CD4-positive, alpha-beta T cell (primary cell): Measurements from ENCODE around the gene MIS18A. TPM values are rescaled to one million over a fixed set of nuclear protein-coding genes. Genes with fewer than 3 reads are reported as not detected.

Experiments used
- ATAC-seq: fragments of 200-7000 bp; cut with Tn5 transposase; one replicate; pipeline ENCODE4 v1.10.0; 2022; ENCODE audit warnings: mild to moderate bottlenecking; ENCODE audit not compliant: poor library complexity
- CTCF ChIA-PET: fragments of 350-600 bp; sonication (Branson Sonifier 250); formaldehyde crosslinking; loops from one replicate; lab custom pipeline; 2021; ENCODE audit warnings: antibody characterized with exemption, inconsistent platforms; lab: Charles Lee
- POLR2A ChIA-PET: fragments of 350-600 bp; sonication (Branson Sonifier 250); formaldehyde crosslinking; loops from one replicate; lab custom pipeline; 2021; ENCODE audit warnings: antibody characterized with exemption, inconsistent platforms; lab: Charles Lee
- DNase-seq, 14 experiments: peaks; one replicate each; pipeline ENCODE4 v3.0.0-alpha.2; 2013 to 2020; ENCODE audit warnings: mixed read lengths in 2 of 14
- H3K27ac ChIP-seq, 2 donors: one replicate each; pipeline versions ENCODE4 v1.5.1 to v1.7.0; 2013; ENCODE audit warnings: low read length in 2 of 2, low read depth in 1 of 2, mild to moderate bottlenecking in 1 of 2
- H3K27me3 ChIP-seq, 2 experiments: 1 replicate in 1 of 2; 2 replicates in 1 of 2; pipeline versions ENCODE4 v1.6.1 to v1.7.0; 2013; ENCODE audit warnings: low read length in 2 of 2, control low read depth in 1 of 2, mild to moderate bottlenecking in 1 of 2, moderate library complexity in 1 of 2; ENCODE audit not compliant: insufficient read depth in 2 of 2, control insufficient read depth in 1 of 2
- H3K36me3 ChIP-seq: one replicate; pipeline ENCODE4 v1.6.1; 2013; ENCODE audit warnings: low read length, control low read depth; ENCODE audit not compliant: insufficient read depth
- H3K4me1 ChIP-seq: one replicate; pipeline ENCODE4 v1.6.1; 2013; ENCODE audit warnings: low read length, control low read depth; ENCODE audit not compliant: insufficient read depth
- H3K4me3 ChIP-seq: one replicate; pipeline ENCODE4 v1.5.1; 2013; ENCODE audit warnings: mild to moderate bottlenecking, low read length, moderate library complexity
- H3K9me3 ChIP-seq, 2 experiments: 1 replicate in 1 of 2; 2 replicates in 1 of 2; pipeline versions ENCODE4 v1.6.1 to v1.7.0; 2013; ENCODE audit warnings: low read length in 2 of 2, mild to moderate bottlenecking in 2 of 2, control low read depth in 1 of 2, moderate library complexity in 1 of 2; ENCODE audit not compliant: control insufficient read depth in 1 of 2, insufficient read depth in 1 of 2
- H3K27ac Mint-ChIP-seq: one replicate; pipeline ENCODE4 v1.8.0; 2020; ENCODE audit warnings: mixed read lengths
- H3K27me3 Mint-ChIP-seq: one replicate; pipeline ENCODE4 v1.8.0; 2021; ENCODE audit warnings: mixed read lengths
- H3K36me3 Mint-ChIP-seq: one replicate; pipeline ENCODE4 v1.8.0; 2021; ENCODE audit warnings: low read depth, mixed read lengths
- H3K4me1 Mint-ChIP-seq: one replicate; pipeline ENCODE4 v1.8.0; 2021; ENCODE audit warnings: low read depth, mixed read lengths
- H3K4me3 Mint-ChIP-seq: one replicate; pipeline ENCODE4 v1.8.0; 2020; ENCODE audit warnings: mild to moderate bottlenecking, mixed read lengths
- H3K9me3 Mint-ChIP-seq: one replicate; pipeline ENCODE4 v1.8.0; 2020; ENCODE audit warnings: mixed read lengths
- CTCF ChIP-seq: fragments of 200-600 bp; IDR thresholded peaks from one replicate; pipeline ENCODE4 v1.8.0; 2022; ENCODE audit warnings: antibody characterized with exemption, mild to moderate bottlenecking
- intact Hi-C, 2 experiments: fragments of 100-400 bp; cut with DNase I in 1 of 2; cut with micrococcal nuclease in 1 of 2; formaldehyde crosslinking; loops; one replicate each; pipeline versions ENCODE4 v1.15.1 to v1.9.0; 2023 to 2025; cut with DNase I, micrococcal nuclease
- total RNA-seq, 174 experiments: library from RNA in 2 of 174; stranded (reverse) in 2 of 174; gene quantifications; one replicate each; pipeline ENCODE4 v1.2.3 and lab custom pipeline; 2021 to 2026

Gene MIS18A
- total RNA-seq, 2 experiments from 2014 or later, result 2.7 to 3.0 TPM

GRCh38 chr21:32248571-32249461, 30.0 kb downstream of the MIS18A start:
- intact Hi-C loops, result no loop called here
- Histone ChIP-seq H3K27ac (no peak overlapping the region), H3K4me1 (no peaks in the 10 kb centered on the region), H3K9me3 (peaks cover 0 to 5% of the 10 kb centered on the region in 2 experiments), H3K27me3 (peaks cover 0 to 8% of the 10 kb centered on the region in 2 experiments), H3K4me3 (no peak overlapping the region), H3K36me3 (no peaks in the 10 kb centered on the region)
- no peak overlapping the region for H3K4me3 Mint-ChIP-seq
- ChIA-PET CTCF (no interaction called here), POLR2A (no interaction called here)
- no peaks in the 10 kb centered on the region for H3K4me1 Mint-ChIP-seq
- DNase-seq (no peak), ATAC-seq (no peak)
- no peak for TF ChIP-seq CTCF
- H3K27me3 Mint-ChIP-seq, result peaks cover 39% of the 10 kb centered on the region
- H3K36me3 Mint-ChIP-seq, result no peaks in the 10 kb centered on the region
- no peak overlapping the region for H3K27ac Mint-ChIP-seq
- H3K9me3 Mint-ChIP-seq, result peaks cover 4% of the 10 kb centered on the region

GRCh38 chr21:32246571-32247140, 32.2 kb downstream of the MIS18A start:
- Histone ChIP-seq H3K27ac (no peak overlapping the region), H3K27me3 (peaks cover 0 to 8% of the 10 kb centered on the region in 2 experiments), H3K4me1 (no peaks in the 10 kb centered on the region), H3K9me3 (peaks cover 0 to 5% of the 10 kb centered on the region in 2 experiments), H3K36me3 (no peaks in the 10 kb centered on the region), H3K4me3 (no peak overlapping the region)
- H3K9me3 Mint-ChIP-seq, result peaks cover 4% of the 10 kb centered on the region
- no peak for TF ChIP-seq CTCF
- H3K36me3 Mint-ChIP-seq, result no peaks in the 10 kb centered on the region
- no peaks in the 10 kb centered on the region for H3K4me1 Mint-ChIP-seq
- ATAC-seq (no peak), DNase-seq (no peak)
- no peak overlapping the region for H3K4me3 Mint-ChIP-seq
- peaks cover 26% of the 10 kb centered on the region for H3K27me3 Mint-ChIP-seq
- CTCF ChIA-PET, result no interaction called here
- intact Hi-C loops, result no loop called here
- no peak overlapping the region for H3K27ac Mint-ChIP-seq
- POLR2A ChIA-PET, result no interaction called here

GRCh38 chr21:32245971-32246370, 32.9 kb downstream of the MIS18A start:
- no peak for DNase-seq
- H3K4me1 Mint-ChIP-seq, result peaks cover 2% of the 10 kb centered on the region
- ATAC-seq, result no peak
- intact Hi-C loops, result no loop called here
- Histone ChIP-seq H3K36me3 (no peaks in the 10 kb centered on the region), H3K4me3 (no peak overlapping the region), H3K9me3 (peaks cover 0 to 5% of the 10 kb centered on the region in 2 experiments), H3K27me3 (peaks cover 0 to 5% of the 10 kb centered on the region in 2 experiments), H3K4me1 (no peaks in the 10 kb centered on the region), H3K27ac (no peak overlapping the region)
- H3K27me3 Mint-ChIP-seq, result peaks cover 19% of the 10 kb centered on the region
- TF ChIP-seq CTCF, result no peak
- no peak overlapping the region for H3K4me3 Mint-ChIP-seq
- H3K27ac Mint-ChIP-seq, result no peak overlapping the region
- peaks cover under 1% of the 10 kb centered on the region for H3K9me3 Mint-ChIP-seq
- CTCF ChIA-PET, result no interaction called here
- H3K36me3 Mint-ChIP-seq, result no peaks in the 10 kb centered on the region
- POLR2A ChIA-PET, result no interaction called here
